ENCODE results near the gene TIMP3.

DNA sequence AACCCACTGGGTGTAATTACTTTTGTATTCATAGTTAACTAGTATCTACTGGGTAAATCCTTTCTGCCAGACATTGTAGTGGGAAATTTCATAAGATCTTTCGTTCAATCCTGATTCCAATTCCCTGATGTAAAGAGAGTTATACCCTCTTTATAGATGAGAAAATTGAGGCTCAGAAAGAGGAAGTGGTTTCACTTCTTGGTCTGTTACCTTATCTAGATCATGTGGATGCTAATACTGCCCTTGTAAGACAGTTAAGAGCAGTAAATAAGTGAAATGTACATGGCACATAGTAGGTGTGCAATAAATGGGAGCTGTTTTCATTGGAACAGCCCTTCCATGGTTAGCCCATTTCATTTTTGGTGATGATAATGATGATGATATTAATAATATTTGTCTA lies 46.7 kb downstream of the TIMP3 start:
- TF ChIP-seq, protein P1, sequence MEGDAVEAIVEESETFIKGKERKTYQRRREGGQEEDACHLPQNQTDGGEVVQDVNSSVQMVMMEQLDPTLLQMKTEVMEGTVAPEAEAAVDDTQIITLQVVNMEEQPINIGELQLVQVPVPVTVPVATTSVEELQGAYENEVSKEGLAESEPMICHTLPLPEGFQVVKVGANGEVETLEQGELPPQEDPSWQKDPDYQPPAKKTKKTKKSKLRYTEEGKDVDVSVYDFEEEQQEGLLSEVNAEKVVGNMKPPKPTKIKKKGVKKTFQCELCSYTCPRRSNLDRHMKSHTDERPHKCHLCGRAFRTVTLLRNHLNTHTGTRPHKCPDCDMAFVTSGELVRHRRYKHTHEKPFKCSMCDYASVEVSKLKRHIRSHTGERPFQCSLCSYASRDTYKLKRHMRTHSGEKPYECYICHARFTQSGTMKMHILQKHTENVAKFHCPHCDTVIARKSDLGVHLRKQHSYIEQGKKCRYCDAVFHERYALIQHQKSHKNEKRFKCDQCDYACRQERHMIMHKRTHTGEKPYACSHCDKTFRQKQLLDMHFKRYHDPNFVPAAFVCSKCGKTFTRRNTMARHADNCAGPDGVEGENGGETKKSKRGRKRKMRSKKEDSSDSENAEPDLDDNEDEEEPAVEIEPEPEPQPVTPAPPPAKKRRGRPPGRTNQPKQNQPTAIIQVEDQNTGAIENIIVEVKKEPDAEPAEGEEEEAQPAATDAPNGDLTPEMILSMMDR (IDR thresholded peaks at IDR 0.05; ENCODE audit: low read length), result no peak
- TF ChIP-seq EZH2 (optimal IDR thresholded peaks at IDR 0.05; ENCODE audit: low read depth, low read length), result no peak
- TF ChIP-seq EZH2phosphoT487 (IDR thresholded peaks at IDR 0.05; ENCODE audit: low read length), result no peak

Measured in MM.1S (cell line).